WTC11 (cell line): Measurements from ENCODE around the gene VAC14.

Experiments used
- CTCF ChIP-seq: fragments of 200-600 bp; IDR thresholded peaks from 2 replicates; pipeline ENCODE4 v1.8.0; 2022; ENCODE audit warnings: antibody characterized with exemption
- E2F1 ChIP-seq: sonication (generic); formaldehyde crosslinking; IDR thresholded peaks from 2 replicates; pipeline ENCODE4 v1.8.0; 2022; ENCODE audit warnings: mild to moderate bottlenecking, missing genetic modification reagents
- ELF4 ChIP-seq: sonication (generic); formaldehyde crosslinking; IDR thresholded peaks from 2 replicates; pipeline ENCODE4 v1.8.1; 2022; ENCODE audit warnings: low read depth, mild to moderate bottlenecking, moderate library complexity, missing genetic modification reagents
- GABPB1 ChIP-seq: sonication (generic); formaldehyde crosslinking; IDR thresholded peaks from 2 replicates; pipeline ENCODE4 v1.8.1; 2023; ENCODE audit warnings: mild to moderate bottlenecking, missing genetic modification reagents
- JUN ChIP-seq: sonication (generic); formaldehyde crosslinking; IDR thresholded peaks from 2 replicates; pipeline ENCODE4 v1.8.0; 2023; ENCODE audit warnings: mild to moderate bottlenecking, missing genetic modification reagents
- MXD4 ChIP-seq: fragments of 250-450 bp; sonication (Bioruptor Pico); IDR thresholded peaks from 2 replicates; pipeline ENCODE4 v1.8.0; 2021; ENCODE audit warnings: mild to moderate bottlenecking, moderate library complexity, borderline replicate concordance
- TEAD1 ChIP-seq: sonication (generic); formaldehyde crosslinking; IDR thresholded peaks from 2 replicates; pipeline ENCODE4 v1.8.0; 2022; ENCODE audit warnings: mild to moderate bottlenecking, missing genetic modification reagents
- USF2 ChIP-seq: sonication (generic); formaldehyde crosslinking; IDR thresholded peaks from 2 replicates; pipeline ENCODE4 v1.8.1; 2023; ENCODE audit warnings: mild to moderate bottlenecking, missing genetic modification reagents, moderate library complexity
- ZNF121 ChIP-seq: sonication (generic); formaldehyde crosslinking; IDR thresholded peaks from 2 replicates; pipeline ENCODE4 v1.8.0; 2023; ENCODE audit warnings: missing genetic modification reagents
- ZNF512 ChIP-seq: sonication (generic); formaldehyde crosslinking; IDR thresholded peaks from 2 replicates; pipeline ENCODE4 v1.8.1; 2022; ENCODE audit warnings: missing genetic modification reagents, borderline replicate concordance

- no peak for TF ChIP-seq JUN (CRISPR knock-in tag)
- TF ChIP-seq CTCF: no peak
- TF ChIP-seq E2F1 (CRISPR knock-in tag): no peak
- no peak for TF ChIP-seq ZNF121 (CRISPR knock-in tag)
- no peak for TF ChIP-seq GABPB1
- TF ChIP-seq USF2 (CRISPR knock-in tag): no peak
- TF ChIP-seq ZNF512: no peak
- TF ChIP-seq ELF4: no peak
- no peak for TF ChIP-seq MXD4 (CRISPR knock-in tag)
- TF ChIP-seq TEAD1 (CRISPR knock-in tag): no peak
Measured at GRCh38 chr16:70751593-70751992, 49.4 kb downstream of the VAC14 start.
